ENCODE data around the gene DLG2.

The DLG2 gene

GRCh38 chr11:83717537-83717936 is 1909.6 kb downstream of the DLG2 start:
- H3K36me3 ChIP-seq (ENCODE audit: control insufficient read depth in 4 of 4, insufficient read depth in 4 of 4, low read length in 3 of 4): no peaks in the 10 kb centered on the region

DNA sequence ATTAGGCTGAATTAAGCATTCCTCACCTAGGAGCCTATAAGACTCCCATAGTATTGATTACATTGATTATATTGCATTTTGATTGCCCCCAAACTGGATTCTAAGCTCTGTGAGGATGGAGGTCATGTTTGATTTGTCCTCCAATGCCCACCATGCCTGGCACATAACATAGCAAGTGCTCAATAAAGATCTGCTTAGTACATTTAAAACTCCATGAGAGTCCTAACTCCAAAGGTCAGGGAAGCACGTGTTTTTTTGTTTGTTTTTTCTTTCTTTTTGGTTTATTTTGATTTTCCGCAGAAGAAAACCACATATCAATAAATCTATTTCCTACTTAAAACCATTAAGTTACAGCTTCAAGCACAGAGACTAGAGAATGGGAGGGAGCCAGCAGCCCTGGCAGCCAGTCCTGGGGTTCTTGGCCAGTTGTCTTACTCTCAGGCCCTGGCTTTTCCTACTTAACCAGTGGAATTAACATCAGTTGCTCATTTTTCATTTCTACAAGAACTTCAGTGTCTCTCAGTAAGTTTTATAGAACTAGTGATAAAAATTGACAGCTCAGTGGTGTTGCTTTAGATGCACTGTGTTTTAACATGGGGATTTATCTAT is 1911.1 kb downstream of the DLG2 start:
- no peak overlapping the region for H3K27ac ChIP-seq (ENCODE audit: insufficient read depth in 1 of 2, low read depth in 1 of 2, low read length in 2 of 2, poor library complexity in 1 of 2, severe bottlenecking in 2 of 2)
- WGBS (ENCODE audit: insufficient coverage): no CpG with 5 or more reads among the region's 2 CpGs
- no peak for DNase-seq
- no peaks in the 10 kb centered on the region for H3K27me3 ChIP-seq (replicated peaks in 2 of 5; ENCODE audit: control insufficient read depth in 4 of 5, insufficient read depth in 5 of 5, low read length in 4 of 5)
- H3K4me3 ChIP-seq (ENCODE audit: control insufficient read depth in 1 of 7, extremely low read depth in 1 of 7, insufficient read depth in 4 of 7, low read depth in 2 of 7, low read length in 6 of 7): no peak overlapping the region
- H3K9me3 ChIP-seq (ENCODE audit: control extremely low read depth in 1 of 5, control insufficient read depth in 4 of 5, insufficient read depth in 2 of 5, low read depth in 1 of 5, low read length in 4 of 5): no peaks in the 10 kb centered on the region
- CTCF ChIA-PET: interaction anchor here (0.6 kb wide), 1 partner anchor 477 kb away, joined by 4 read pairs; no protein-coding TSS in a partner anchor
- POLR2A ChIA-PET: no interaction called here
- no peaks in the 10 kb centered on the region for H3K36me3 ChIP-seq (ENCODE audit: control insufficient read depth in 4 of 4, insufficient read depth in 4 of 4, low read length in 3 of 4)
- no peaks in the 10 kb centered on the region for H3K4me1 ChIP-seq (ENCODE audit: control extremely low read depth in 1 of 4, control insufficient read depth in 4 of 4, insufficient read depth in 4 of 4, low read length in 3 of 4)

More at GRCh38 chr11:83717537-83717936, 1909.6 kb downstream of the DLG2 start:
- DNase-seq: no peak
- H3K4me1 ChIP-seq (ENCODE audit: control extremely low read depth in 1 of 4, control insufficient read depth in 4 of 4, insufficient read depth in 4 of 4, low read length in 3 of 4): no peaks in the 10 kb centered on the region
- WGBS (ENCODE audit: insufficient coverage): 92% methylated on average over 3 of the region's 3 CpGs
- POLR2A ChIA-PET: no interaction called here
- no peaks in the 10 kb centered on the region for H3K9me3 ChIP-seq (ENCODE audit: control extremely low read depth in 1 of 5, control insufficient read depth in 4 of 5, insufficient read depth in 2 of 5, low read depth in 1 of 5, low read length in 4 of 5)
- H3K27ac ChIP-seq (ENCODE audit: insufficient read depth in 1 of 2, low read depth in 1 of 2, low read length in 2 of 2, poor library complexity in 1 of 2, severe bottlenecking in 2 of 2): no peak overlapping the region
- CTCF ChIA-PET: no interaction called here
- H3K4me3 ChIP-seq (ENCODE audit: control insufficient read depth in 1 of 7, extremely low read depth in 1 of 7, insufficient read depth in 4 of 7, low read depth in 2 of 7, low read length in 6 of 7): no peak overlapping the region
- no peaks in the 10 kb centered on the region for H3K27me3 ChIP-seq (replicated peaks in 2 of 5; ENCODE audit: control insufficient read depth in 4 of 5, insufficient read depth in 5 of 5, low read length in 4 of 5)

DNA sequence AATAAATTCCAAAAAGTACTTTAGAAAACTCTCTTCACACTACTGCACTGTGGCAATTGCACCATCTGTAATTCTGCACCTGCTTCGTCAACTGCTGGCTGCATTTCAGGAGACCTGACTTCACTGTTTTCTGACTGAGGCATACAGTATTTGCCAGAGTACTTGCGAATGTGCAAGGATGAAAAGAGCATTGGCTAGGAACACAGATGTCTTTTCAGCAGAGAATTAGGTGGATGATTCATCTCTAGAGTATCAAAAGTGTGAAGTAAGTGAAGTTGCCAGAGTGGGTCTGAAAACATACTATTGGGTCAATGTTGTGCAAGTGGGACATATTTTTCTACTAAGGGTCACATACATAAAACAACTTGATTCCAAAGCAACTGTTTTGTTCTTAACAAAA is 1913.4 kb downstream of the DLG2 start:
- no peak overlapping the region for H3K27ac ChIP-seq (ENCODE audit: insufficient read depth in 1 of 2, low read depth in 1 of 2, low read length in 2 of 2, poor library complexity in 1 of 2, severe bottlenecking in 2 of 2)
- 94% methylated on average over 2 of the region's 2 CpGs for whole genome bisulfite sequencing (ENCODE audit: insufficient coverage)
- CTCF ChIA-PET: no interaction called here
- POLR2A ChIA-PET: no interaction called here
- H3K4me1 ChIP-seq (ENCODE audit: control extremely low read depth in 1 of 4, control insufficient read depth in 4 of 4, insufficient read depth in 4 of 4, low read length in 3 of 4): no peaks in the 10 kb centered on the region
- no peak for DNase-seq
- H3K4me3 ChIP-seq (ENCODE audit: control insufficient read depth in 1 of 7, extremely low read depth in 1 of 7, insufficient read depth in 4 of 7, low read depth in 2 of 7, low read length in 6 of 7): no peak overlapping the region
- H3K36me3 ChIP-seq (ENCODE audit: control insufficient read depth in 4 of 4, insufficient read depth in 4 of 4, low read length in 3 of 4): no peaks in the 10 kb centered on the region
- no peaks in the 10 kb centered on the region for H3K27me3 ChIP-seq (replicated peaks in 2 of 5; ENCODE audit: control insufficient read depth in 4 of 5, insufficient read depth in 5 of 5, low read length in 4 of 5)
- H3K9me3 ChIP-seq (ENCODE audit: control extremely low read depth in 1 of 5, control insufficient read depth in 4 of 5, insufficient read depth in 2 of 5, low read depth in 1 of 5, low read length in 4 of 5): no peaks in the 10 kb centered on the region

DNA sequence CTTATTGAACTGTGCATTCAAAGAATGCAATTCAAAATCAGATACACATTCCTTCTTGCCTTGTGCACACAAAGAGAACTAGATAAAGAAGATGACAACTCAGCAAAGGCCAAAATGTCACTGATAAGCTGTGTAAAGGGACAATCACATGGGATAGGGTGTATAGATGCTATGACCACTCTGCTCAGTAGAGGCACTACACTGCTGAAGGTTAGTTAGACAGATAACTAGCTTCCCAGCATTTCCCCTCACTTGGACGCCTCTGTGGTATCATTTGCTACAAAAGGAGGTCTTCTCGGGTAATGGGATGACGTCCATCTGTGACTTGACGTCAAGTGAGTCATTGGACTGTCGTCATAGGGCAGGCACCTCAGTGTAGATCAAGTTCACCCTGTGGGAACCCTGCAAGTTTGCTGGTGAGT is 1916.0 kb downstream of the DLG2 start:
- CTCF ChIA-PET: interaction anchor here (1.2 kb wide), 1 partner anchor 14 kb away, joined by 4 read pairs; no protein-coding TSS in a partner anchor

GRCh38 chr11:83709434-83709833 is 1917.7 kb downstream of the DLG2 start:
- no peak for DNase-seq
- Histone ChIP-seq H3K4me3 (ENCODE audit: control insufficient read depth in 1 of 7, extremely low read depth in 1 of 7, insufficient read depth in 4 of 7, low read depth in 2 of 7, low read length in 6 of 7) (no peak overlapping the region), H3K9me3 (ENCODE audit: control extremely low read depth in 1 of 5, control insufficient read depth in 4 of 5, insufficient read depth in 2 of 5, low read depth in 1 of 5, low read length in 4 of 5) (no peaks in the 10 kb centered on the region), H3K27me3 (replicated peaks in 2 of 5; ENCODE audit: control insufficient read depth in 4 of 5, insufficient read depth in 5 of 5, low read length in 4 of 5) (no peaks in the 10 kb centered on the region), H3K27ac (ENCODE audit: insufficient read depth in 1 of 2, low read depth in 1 of 2, low read length in 2 of 2, poor library complexity in 1 of 2, severe bottlenecking in 2 of 2) (no peak overlapping the region), H3K36me3 (ENCODE audit: control insufficient read depth in 4 of 4, insufficient read depth in 4 of 4, low read length in 3 of 4) (no peaks in the 10 kb centered on the region), H3K4me1 (ENCODE audit: control extremely low read depth in 1 of 4, control insufficient read depth in 4 of 4, insufficient read depth in 4 of 4, low read length in 3 of 4) (no peaks in the 10 kb centered on the region)
- ChIA-PET CTCF (interaction anchor here (0.6 kb wide), 1 partner anchor 416 kb away, joined by 3 read pairs; no protein-coding TSS in a partner anchor), POLR2A (interaction anchor here (0.6 kb wide), 1 partner anchor 566 kb away, joined by 3 read pairs; no protein-coding TSS in a partner anchor)

More for the DNA sequence above, 1916.0 kb downstream of the DLG2 start:
- DNase-seq: no peak
- H3K9me3 ChIP-seq (ENCODE audit: control extremely low read depth in 1 of 5, control insufficient read depth in 4 of 5, insufficient read depth in 2 of 5, low read depth in 1 of 5, low read length in 4 of 5): no peaks in the 10 kb centered on the region
- H3K4me1 ChIP-seq (ENCODE audit: control extremely low read depth in 1 of 4, control insufficient read depth in 4 of 4, insufficient read depth in 4 of 4, low read length in 3 of 4): no peaks in the 10 kb centered on the region
- H3K27ac ChIP-seq (ENCODE audit: insufficient read depth in 1 of 2, low read depth in 1 of 2, low read length in 2 of 2, poor library complexity in 1 of 2, severe bottlenecking in 2 of 2): no peak overlapping the region
- H3K36me3 ChIP-seq (ENCODE audit: control insufficient read depth in 4 of 4, insufficient read depth in 4 of 4, low read length in 3 of 4): no peaks in the 10 kb centered on the region
- H3K4me3 ChIP-seq (ENCODE audit: control insufficient read depth in 1 of 7, extremely low read depth in 1 of 7, insufficient read depth in 4 of 7, low read depth in 2 of 7, low read length in 6 of 7): no peak overlapping the region
- 97% methylated on average over 5 of the region's 5 CpGs for WGBS (ENCODE audit: insufficient coverage)
- POLR2A ChIA-PET: no interaction called here
- no peaks in the 10 kb centered on the region for H3K27me3 ChIP-seq (replicated peaks in 2 of 5; ENCODE audit: control insufficient read depth in 4 of 5, insufficient read depth in 5 of 5, low read length in 4 of 5)

DNA sequence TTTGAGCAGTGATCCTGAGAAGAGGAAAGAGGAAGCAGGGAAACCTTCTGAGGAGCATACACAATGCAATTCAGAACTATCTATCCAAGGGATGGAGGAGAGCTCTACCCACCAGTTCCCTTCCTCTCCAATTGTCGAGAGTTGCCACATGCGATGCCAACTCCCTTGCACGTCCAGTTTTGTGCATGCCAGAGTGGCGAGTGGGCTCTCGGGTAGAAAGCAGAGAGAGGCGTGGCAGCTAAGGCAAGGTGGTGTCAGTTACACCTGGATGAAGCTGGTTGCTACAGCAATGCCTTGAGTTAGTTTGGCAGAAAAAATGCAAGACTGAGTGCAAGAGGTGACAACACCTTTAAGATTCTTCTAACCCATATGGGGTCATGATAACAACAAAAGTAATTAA is 1920.6 kb downstream of the DLG2 start:
- ChIA-PET CTCF (no interaction called here), POLR2A (no interaction called here)
- Histone ChIP-seq H3K27me3 (replicated peaks in 2 of 5; ENCODE audit: control insufficient read depth in 4 of 5, insufficient read depth in 5 of 5, low read length in 4 of 5) (no peaks in the 10 kb centered on the region), H3K4me1 (ENCODE audit: control extremely low read depth in 1 of 4, control insufficient read depth in 4 of 4, insufficient read depth in 4 of 4, low read length in 3 of 4) (no peaks in the 10 kb centered on the region), H3K9me3 (ENCODE audit: control extremely low read depth in 1 of 5, control insufficient read depth in 4 of 5, insufficient read depth in 2 of 5, low read depth in 1 of 5, low read length in 4 of 5) (no peaks in the 10 kb centered on the region), H3K36me3 (ENCODE audit: control insufficient read depth in 4 of 4, insufficient read depth in 4 of 4, low read length in 3 of 4) (no peaks in the 10 kb centered on the region), H3K27ac (ENCODE audit: insufficient read depth in 1 of 2, low read depth in 1 of 2, low read length in 2 of 2, poor library complexity in 1 of 2, severe bottlenecking in 2 of 2) (no peak overlapping the region), H3K4me3 (ENCODE audit: control insufficient read depth in 1 of 7, extremely low read depth in 1 of 7, insufficient read depth in 4 of 7, low read depth in 2 of 7, low read length in 6 of 7) (no peak overlapping the region)
- 87% methylated on average over 6 of the region's 6 CpGs for WGBS (ENCODE audit: insufficient coverage)
- no peak for DNase-seq

- H3K9me3 ChIP-seq (ENCODE audit: control extremely low read depth in 1 of 5, control insufficient read depth in 4 of 5, insufficient read depth in 2 of 5, low read depth in 1 of 5, low read length in 4 of 5): no peaks in the 10 kb centered on the region
- no peak for DNase-seq
- no peak overlapping the region for H3K4me3 ChIP-seq (ENCODE audit: control insufficient read depth in 1 of 7, extremely low read depth in 1 of 7, insufficient read depth in 4 of 7, low read depth in 2 of 7, low read length in 6 of 7)
- no peaks in the 10 kb centered on the region for H3K36me3 ChIP-seq (ENCODE audit: control insufficient read depth in 4 of 4, insufficient read depth in 4 of 4, low read length in 3 of 4)
- POLR2A ChIA-PET: no interaction called here
- H3K4me1 ChIP-seq (ENCODE audit: control extremely low read depth in 1 of 4, control insufficient read depth in 4 of 4, insufficient read depth in 4 of 4, low read length in 3 of 4): no peaks in the 10 kb centered on the region
- H3K27me3 ChIP-seq (replicated peaks in 2 of 5; ENCODE audit: control insufficient read depth in 4 of 5, insufficient read depth in 5 of 5, low read length in 4 of 5): no peaks in the 10 kb centered on the region
- 80% methylated on average over 1 of the region's 2 CpGs for WGBS (ENCODE audit: insufficient coverage)
- no peak overlapping the region for H3K27ac ChIP-seq (ENCODE audit: insufficient read depth in 1 of 2, low read depth in 1 of 2, low read length in 2 of 2, poor library complexity in 1 of 2, severe bottlenecking in 2 of 2)
- CTCF ChIA-PET: interaction anchor here (0.7 kb wide), 1 partner anchor 10 kb away, joined by 3 read pairs; no protein-coding TSS in a partner anchor
Observed at GRCh38 chr11:83702796-83703195, 1924.3 kb downstream of the DLG2 start.

All from common myeloid progenitor, CD34-positive (primary cell).